Measurements from ENCODE around the gene CHM. TPM values are rescaled to one million over a fixed set of nuclear protein-coding genes. Genes with fewer than 3 reads are reported as not detected.

CHM gene
- total and polyA plus RNA-seq, 10 of the 15 experiments (the other 5 are each of a cell fraction or from before 2014, with no cell fraction given): 4.8 to 19.0 (median 8.0) TPM

DNA sequence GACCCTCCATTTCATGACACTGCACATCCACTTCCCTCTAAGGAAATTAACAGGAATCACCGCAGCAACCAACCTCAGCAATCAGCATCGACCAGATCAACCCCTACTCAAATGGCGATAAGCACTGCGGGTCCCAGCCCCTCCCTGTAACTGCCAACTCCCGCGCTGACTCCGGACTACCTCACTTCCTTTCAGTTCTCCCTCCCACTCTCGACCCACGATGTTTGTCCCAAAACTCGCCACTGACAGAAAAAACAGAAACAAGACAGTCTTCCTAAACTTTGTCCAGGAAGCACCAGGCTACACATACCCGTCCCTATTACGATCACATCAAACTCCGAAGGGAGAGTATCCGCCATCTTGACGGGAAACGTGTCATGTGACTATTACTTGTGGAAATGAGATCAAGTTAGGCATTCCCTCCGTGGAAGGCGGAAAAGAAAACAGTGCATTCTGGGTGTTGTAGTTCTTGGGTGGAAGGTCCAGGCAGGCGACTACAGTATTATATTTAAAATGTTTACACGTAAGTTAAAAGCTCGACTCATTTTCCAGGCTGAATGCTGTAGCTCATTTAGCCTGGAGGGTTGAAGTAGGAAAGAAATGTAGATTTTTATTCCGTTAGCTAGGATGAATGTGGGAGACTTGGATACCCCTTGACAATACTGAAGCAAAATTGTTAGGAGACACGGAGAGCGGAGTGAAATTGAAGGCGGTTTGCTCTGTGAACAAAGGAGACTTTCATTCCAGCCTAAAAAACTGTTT is at the start of gene CHM (continued):
- TF ChIP-seq, protein P1, sequence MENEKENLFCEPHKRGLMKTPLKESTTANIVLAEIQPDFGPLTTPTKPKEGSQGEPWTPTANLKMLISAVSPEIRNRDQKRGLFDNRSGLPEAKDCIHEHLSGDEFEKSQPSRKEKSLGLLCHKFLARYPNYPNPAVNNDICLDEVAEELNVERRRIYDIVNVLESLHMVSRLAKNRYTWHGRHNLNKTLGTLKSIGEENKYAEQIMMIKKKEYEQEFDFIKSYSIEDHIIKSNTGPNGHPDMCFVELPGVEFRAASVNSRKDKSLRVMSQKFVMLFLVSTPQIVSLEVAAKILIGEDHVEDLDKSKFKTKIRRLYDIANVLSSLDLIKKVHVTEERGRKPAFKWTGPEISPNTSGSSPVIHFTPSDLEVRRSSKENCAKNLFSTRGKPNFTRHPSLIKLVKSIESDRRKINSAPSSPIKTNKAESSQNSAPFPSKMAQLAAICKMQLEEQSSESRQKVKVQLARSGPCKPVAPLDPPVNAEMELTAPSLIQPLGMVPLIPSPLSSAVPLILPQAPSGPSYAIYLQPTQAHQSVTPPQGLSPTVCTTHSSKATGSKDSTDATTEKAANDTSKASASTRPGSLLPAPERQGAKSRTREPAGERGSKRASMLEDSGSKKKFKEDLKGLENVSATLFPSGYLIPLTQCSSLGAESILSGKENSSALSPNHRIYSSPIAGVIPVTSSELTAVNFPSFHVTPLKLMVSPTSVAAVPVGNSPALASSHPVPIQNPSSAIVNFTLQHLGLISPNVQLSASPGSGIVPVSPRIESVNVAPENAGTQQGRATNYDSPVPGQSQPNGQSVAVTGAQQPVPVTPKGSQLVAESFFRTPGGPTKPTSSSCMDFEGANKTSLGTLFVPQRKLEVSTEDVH (IDR thresholded peaks at IDR 0.05; ENCODE audit: low read depth, partially characterized antibody): peak; percentile 93
- TF ChIP-seq POLR2AphosphoS5 (IDR thresholded peaks at IDR 0.05; ENCODE audit: low read length) (peak; percentile 85), NFYB (IDR thresholded peaks at IDR 0.05; ENCODE audit: insufficient read depth, low read depth, low read length) (no peak), GABPA (IDR thresholded peaks at IDR 0.05; ENCODE audit: low read depth) (peak; percentile 82), CREB1 (IDR thresholded peaks at IDR 0.05; ENCODE audit: low read depth) (peak; percentile 86), DPF2 (IDR thresholded peaks at IDR 0.05) (no peak)
- TF ChIP-seq, protein P2, sequence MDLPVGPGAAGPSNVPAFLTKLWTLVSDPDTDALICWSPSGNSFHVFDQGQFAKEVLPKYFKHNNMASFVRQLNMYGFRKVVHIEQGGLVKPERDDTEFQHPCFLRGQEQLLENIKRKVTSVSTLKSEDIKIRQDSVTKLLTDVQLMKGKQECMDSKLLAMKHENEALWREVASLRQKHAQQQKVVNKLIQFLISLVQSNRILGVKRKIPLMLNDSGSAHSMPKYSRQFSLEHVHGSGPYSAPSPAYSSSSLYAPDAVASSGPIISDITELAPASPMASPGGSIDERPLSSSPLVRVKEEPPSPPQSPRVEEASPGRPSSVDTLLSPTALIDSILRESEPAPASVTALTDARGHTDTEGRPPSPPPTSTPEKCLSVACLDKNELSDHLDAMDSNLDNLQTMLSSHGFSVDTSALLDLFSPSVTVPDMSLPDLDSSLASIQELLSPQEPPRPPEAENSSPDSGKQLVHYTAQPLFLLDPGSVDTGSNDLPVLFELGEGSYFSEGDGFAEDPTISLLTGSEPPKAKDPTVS (IDR thresholded peaks at IDR 0.05; ENCODE audit: low read depth, low read length): no peak
- TF ChIP-seq, protein P3, sequence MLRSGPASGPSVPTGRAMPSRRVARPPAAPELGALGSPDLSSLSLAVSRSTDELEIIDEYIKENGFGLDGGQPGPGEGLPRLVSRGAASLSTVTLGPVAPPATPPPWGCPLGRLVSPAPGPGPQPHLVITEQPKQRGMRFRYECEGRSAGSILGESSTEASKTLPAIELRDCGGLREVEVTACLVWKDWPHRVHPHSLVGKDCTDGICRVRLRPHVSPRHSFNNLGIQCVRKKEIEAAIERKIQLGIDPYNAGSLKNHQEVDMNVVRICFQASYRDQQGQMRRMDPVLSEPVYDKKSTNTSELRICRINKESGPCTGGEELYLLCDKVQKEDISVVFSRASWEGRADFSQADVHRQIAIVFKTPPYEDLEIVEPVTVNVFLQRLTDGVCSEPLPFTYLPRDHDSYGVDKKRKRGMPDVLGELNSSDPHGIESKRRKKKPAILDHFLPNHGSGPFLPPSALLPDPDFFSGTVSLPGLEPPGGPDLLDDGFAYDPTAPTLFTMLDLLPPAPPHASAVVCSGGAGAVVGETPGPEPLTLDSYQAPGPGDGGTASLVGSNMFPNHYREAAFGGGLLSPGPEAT (IDR thresholded peaks at IDR 0.05; ENCODE audit: low read depth): peak; percentile 90
- TF ChIP-seq, protein P4, sequence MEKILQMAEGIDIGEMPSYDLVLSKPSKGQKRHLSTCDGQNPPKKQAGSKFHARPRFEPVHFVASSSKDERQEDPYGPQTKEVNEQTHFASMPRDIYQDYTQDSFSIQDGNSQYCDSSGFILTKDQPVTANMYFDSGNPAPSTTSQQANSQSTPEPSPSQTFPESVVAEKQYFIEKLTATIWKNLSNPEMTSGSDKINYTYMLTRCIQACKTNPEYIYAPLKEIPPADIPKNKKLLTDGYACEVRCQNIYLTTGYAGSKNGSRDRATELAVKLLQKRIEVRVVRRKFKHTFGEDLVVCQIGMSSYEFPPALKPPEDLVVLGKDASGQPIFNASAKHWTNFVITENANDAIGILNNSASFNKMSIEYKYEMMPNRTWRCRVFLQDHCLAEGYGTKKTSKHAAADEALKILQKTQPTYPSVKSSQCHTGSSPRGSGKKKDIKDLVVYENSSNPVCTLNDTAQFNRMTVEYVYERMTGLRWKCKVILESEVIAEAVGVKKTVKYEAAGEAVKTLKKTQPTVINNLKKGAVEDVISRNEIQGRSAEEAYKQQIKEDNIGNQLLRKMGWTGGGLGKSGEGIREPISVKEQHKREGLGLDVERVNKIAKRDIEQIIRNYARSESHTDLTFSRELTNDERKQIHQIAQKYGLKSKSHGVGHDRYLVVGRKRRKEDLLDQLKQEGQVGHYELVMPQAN (conservative IDR thresholded peaks at IDR 0.05): peak; percentile 53; the same call in 1 of the 2 replicates
- TF ChIP-seq, protein P5, sequence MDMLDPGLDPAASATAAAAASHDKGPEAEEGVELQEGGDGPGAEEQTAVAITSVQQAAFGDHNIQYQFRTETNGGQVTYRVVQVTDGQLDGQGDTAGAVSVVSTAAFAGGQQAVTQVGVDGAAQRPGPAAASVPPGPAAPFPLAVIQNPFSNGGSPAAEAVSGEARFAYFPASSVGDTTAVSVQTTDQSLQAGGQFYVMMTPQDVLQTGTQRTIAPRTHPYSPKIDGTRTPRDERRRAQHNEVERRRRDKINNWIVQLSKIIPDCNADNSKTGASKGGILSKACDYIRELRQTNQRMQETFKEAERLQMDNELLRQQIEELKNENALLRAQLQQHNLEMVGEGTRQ (IDR thresholded peaks at IDR 0.05; ENCODE audit: borderline replicate concordance, low read depth, low read length): peak; percentile 53; the same call in 1 of the 2 replicates
- TF ChIP-seq, protein P6, sequence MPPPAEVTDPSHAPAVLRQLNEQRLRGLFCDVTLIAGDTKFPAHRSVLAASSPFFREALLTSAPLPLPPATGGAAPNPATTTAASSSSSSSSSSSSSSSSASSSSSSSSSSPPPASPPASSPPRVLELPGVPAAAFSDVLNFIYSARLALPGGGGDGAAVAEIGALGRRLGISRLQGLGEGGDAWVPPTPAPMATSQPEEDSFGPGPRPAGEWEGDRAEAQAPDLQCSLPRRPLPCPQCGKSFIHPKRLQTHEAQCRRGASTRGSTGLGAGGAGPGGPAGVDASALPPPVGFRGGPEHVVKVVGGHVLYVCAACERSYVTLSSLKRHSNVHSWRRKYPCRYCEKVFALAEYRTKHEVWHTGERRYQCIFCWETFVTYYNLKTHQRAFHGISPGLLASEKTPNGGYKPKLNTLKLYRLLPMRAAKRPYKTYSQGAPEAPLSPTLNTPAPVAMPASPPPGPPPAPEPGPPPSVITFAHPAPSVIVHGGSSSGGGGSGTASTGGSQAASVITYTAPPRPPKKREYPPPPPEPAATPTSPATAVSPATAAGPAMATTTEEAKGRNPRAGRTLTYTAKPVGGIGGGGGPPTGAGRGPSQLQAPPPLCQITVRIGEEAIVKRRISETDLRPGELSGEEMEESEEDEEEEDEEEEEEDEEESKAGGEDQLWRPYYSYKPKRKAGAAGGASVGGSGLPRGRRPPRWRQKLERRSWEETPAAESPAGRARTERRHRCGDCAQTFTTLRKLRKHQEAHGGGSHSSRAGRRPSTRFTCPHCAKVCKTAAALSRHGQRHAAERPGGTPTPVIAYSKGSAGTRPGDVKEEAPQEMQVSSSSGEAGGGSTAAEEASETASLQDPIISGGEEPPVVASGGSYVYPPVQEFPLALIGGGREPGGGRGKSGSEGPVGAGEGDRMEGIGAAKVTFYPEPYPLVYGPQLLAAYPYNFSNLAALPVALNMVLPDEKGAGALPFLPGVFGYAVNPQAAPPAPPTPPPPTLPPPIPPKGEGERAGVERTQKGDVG (CRISPR knock-in tag; IDR thresholded peaks at IDR 0.05): no peak
